Anterior cingulate cortex (tissue), 58 donors: ENCODE measurements around the gene SDHAF4.
"Not testable (repeated sequence)": the region's sequence is repeated elsewhere in the genome, so short reads cannot be mapped to it uniquely, and the experiment has no call there.

Experiments used
- DNase-seq, 58 donors: peaks; one replicate each; lab custom pipeline; 2025; lab: John Stamatoyannopoulos, UW

SDHAF4 gene

DNA sequence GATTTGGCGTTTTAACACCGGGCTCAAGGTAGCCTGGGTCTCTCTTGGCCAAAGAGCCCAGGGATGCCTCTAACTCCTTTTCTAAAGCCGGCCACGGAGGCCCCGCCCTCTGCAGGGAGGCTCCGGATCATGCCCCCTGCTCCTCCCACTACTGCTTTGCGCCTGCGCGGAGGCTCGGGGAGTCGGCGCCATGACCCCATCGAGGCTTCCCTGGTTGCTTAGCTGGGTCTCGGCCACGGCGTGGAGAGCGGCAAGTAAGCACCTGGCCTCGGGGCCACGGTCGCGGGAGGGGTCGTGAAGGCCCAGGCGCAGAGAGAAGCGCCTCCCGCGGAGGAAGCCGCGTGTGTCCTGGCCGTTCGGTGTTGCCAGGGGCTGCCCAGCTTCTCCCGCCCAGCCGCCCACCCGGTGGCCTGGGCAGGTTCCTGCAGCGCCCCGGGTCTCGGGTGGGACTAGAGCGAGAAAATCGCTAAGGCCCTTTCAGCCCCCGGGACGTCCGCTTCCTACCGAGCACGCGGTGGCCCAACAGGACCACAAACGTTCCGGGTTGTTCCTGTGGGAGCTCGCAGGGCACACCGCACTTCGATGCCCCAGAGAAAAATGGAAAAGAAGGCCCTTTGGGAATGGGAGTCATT lies at the start of gene SDHAF4:
Gene SDHAF4, plus strand, starts transcription at position 180 of the 632 bp plus-strand sequence. Its CDS starts 11 bp downstream, at position 191.
- DNase-seq = peak; percentile 51 to 95 (median 88)

GRCh38 chr6:70518723-70519122 lies 48.0 kb upstream of the SDHAF4 start:
- no peak for DNase-seq

GRCh38 chr6:70520575-70520974 lies 46.2 kb upstream of the SDHAF4 start:
- DNase-seq = no peak

GRCh38 chr6:70524721-70525286 lies 41.9 kb upstream of the SDHAF4 start:
- DNase-seq = no peak

DNA sequence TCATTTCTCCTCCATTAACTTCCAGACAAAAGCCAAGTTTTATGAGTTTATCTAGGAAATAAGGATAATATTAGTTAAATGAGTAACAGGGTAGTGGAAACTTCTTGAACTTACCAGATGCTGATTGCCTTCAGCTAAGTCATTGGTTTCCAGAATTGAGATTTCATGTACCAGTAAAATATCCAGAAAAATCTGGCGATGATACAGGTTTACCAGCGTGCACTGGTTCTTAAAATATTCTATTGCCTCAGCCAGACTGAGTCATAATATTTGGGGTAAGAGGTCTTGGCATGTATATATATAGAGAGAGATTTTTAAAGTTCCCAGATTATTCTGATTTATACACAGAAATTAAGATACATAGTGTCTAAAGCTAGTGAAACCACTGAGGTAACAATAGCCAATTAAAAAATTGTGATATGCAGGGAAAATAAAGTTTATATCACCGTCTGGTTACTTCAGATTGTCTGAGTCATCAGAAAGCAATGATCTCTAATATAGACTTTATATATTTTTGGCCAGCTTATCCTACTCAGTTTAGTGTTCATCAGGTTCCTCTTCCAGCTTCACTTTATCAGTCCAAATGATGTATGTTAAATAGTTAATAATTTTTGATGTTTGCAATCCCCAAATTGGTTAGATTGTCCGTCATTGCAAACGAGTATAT lies 39.5 kb upstream of the SDHAF4 start:
- DNase-seq = no peak

DNA sequence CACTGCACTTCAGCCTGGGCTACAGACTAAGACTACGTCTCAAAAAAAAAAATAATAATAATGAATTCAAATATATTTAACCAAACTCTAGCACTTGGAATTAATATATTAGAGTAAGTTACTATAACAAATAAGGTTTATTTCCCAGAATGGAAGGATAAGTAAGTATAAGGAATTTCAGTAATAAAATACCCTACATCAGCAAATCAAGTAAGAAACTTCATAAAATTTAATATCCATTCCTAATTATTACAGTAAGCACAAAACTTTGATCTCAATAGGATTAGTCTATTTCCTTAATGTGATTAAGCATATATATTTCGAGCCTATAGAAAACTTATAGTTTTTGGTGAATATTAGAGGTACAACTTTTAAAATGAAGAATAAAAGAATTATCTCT lies 36.7 kb upstream of the SDHAF4 start:
- DNase-seq = no peak

- DNase-seq = no peak
Observed at GRCh38 chr6:70531133-70531532, 35.6 kb upstream of the SDHAF4 start.

DNA sequence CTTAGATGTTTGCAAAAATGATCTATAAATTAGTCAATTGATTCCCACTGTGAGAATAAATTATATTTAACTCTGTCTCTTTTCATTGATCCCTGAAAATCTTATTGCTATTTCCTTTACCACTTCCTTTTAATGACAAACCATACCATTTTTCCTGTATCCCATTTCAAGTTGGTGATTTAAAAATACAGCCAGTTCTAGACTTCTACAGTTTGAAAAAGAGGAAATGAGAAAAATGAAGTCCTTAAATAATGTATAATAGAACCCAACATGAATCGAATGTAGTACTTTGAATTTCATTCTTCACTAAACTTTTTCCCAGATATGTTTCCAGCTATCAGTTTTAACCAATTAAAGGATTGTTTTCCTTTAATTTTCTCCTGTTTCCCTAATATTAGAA lies 29.5 kb upstream of the SDHAF4 start:
- no peak for DNase-seq

- no peak for DNase-seq
Observed at GRCh38 chr6:70538376-70538775, 28.4 kb upstream of the SDHAF4 start.

GRCh38 chr6:70547313-70547712 lies 19.4 kb upstream of the SDHAF4 start:
- DNase-seq = peak in 6 of 58 donors; percentile 2 to 28 (median 8)

- DNase-seq = no peak
Observed at GRCh38 chr6:70547905-70548304, 18.8 kb upstream of the SDHAF4 start.

- DNase-seq = no peak
Observed at GRCh38 chr6:70549327-70549726, 17.4 kb upstream of the SDHAF4 start.

GRCh38 chr6:70551566-70551965 lies 15.2 kb upstream of the SDHAF4 start:
- no peak for DNase-seq

DNA sequence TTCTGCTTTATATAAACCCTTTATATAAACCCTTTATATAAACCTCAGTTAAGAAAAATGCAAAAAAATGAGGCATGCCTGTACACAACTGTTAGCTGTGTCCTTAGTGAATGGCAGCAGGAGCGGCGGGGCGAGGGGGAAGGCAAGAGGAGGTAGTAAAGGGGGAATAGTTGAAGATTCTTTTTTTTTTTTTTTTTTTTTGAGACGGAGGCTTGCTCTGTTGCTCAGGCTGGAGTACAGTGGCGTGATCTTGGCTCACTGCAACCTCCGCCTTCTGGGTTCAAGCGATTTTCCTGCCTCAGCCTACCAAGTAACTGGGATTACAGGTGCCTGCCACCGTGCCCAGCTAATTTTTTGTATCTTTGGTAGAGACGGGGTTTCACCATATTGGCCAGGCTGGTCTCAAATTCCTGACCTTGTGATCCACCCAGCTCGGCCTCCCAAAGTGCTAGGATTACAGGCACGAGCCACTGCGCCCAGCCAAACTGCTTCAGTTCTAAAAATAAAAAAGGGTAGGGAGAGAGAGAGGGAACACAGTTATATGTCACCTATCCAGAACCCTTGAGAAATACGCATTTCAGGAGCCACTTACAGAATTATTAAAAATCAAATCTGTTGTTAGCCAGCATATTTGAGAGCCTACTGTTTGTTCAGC lies 14.3 kb upstream of the SDHAF4 start:
- DNase-seq = not testable (repeated sequence)

GRCh38 chr6:70552974-70553373 lies 13.8 kb upstream of the SDHAF4 start:
- DNase-seq = no peak

GRCh38 chr6:70557998-70558397 lies 8.7 kb upstream of the SDHAF4 start:
- no peak for DNase-seq

- not testable (repeated sequence) for DNase-seq
Observed at GRCh38 chr6:70562401-70562800, 4.3 kb upstream of the SDHAF4 start.

- DNase-seq = no peak
Observed at GRCh38 chr6:70563530-70563929, 3.2 kb upstream of the SDHAF4 start.

- DNase-seq = no peak
Observed at GRCh38 chr6:70574643-70575042, 7.9 kb downstream of the SDHAF4 start.

- no peak for DNase-seq
Observed at GRCh38 chr6:70575899-70576495, 9.3 kb downstream of the SDHAF4 start.

DNA sequence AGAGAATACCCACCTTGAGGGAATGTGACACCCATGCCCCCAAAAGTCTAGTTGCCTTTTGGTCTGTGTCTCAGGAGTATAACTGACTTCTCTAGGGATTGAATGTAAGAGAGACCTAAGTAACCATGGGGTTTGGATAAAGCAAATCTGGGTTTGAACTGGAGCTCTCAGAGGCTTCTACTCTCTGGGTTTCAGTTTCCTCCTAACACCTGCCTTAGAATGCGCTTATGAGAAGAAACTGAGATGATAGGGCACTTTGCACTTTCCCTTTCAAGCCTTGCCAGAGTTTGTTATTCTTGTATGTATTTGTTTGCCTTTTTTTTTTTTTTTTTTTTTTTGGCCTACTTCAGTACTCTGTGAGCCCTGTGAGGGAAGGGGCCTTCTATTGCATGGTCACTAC lies 19.4 kb downstream of the SDHAF4 start:
- DNase-seq = no peak
